Endodermal cell (in vitro differentiated cells): ENCODE results near the gene MBD3. TPM values are rescaled to one million over a fixed set of nuclear protein-coding genes. Genes with fewer than 3 reads are reported as not detected.
"Not testable (repeated sequence)": the region's sequence is repeated elsewhere in the genome, so short reads cannot be mapped to it uniquely, and the experiment has no call there.

Experiments used
- DNase-seq: peaks from one replicate; pipeline ENCODE4 v3.0.0-alpha.2; 2017
- H3K27ac ChIP-seq: 2 replicates; pipeline ENCODE4 v1.5.1; 2013; ENCODE audit warnings: mild to moderate bottlenecking, low read depth, low read length, moderate library complexity
- H3K27me3 ChIP-seq: 2 replicates; pipeline ENCODE4 v1.6.1; 2013; ENCODE audit warnings: mild to moderate bottlenecking, low read length, moderate library complexity; ENCODE audit not compliant: insufficient read depth, control insufficient read depth, poor library complexity, severe bottlenecking
- H3K36me3 ChIP-seq: 2 replicates; pipeline ENCODE4 v1.7.0; 2013; ENCODE audit warnings: mild to moderate bottlenecking, low read length, moderate library complexity; ENCODE audit not compliant: control insufficient read depth, insufficient read depth
- H3K4me1 ChIP-seq: one replicate; pipeline ENCODE4 v1.7.0; 2013; ENCODE audit warnings: low read length; ENCODE audit not compliant: control insufficient read depth, insufficient read depth
- H3K4me3 ChIP-seq: 2 replicates; pipeline ENCODE4 v1.5.1; 2013; ENCODE audit warnings: mild to moderate bottlenecking, low read length, moderate library complexity
- H3K9ac ChIP-seq: 2 replicates; pipeline ENCODE4 v1.6.1; 2013; ENCODE audit warnings: mild to moderate bottlenecking, low read length, moderate library complexity; ENCODE audit not compliant: poor library complexity, severe bottlenecking; ENCODE audit errors: extremely low read depth
- H3K9me3 ChIP-seq: 2 replicates; pipeline ENCODE4 v1.6.1; 2013; ENCODE audit warnings: mild to moderate bottlenecking, low read length, moderate library complexity; ENCODE audit not compliant: control insufficient read depth
- H3K27ac Mint-ChIP-seq: 2 replicates; pipeline ENCODE4 v1.8.0; 2020; ENCODE audit warnings: mixed read lengths
- H3K27me3 Mint-ChIP-seq: 2 replicates; pipeline ENCODE4 v1.8.0; 2021; ENCODE audit warnings: mild to moderate bottlenecking, mixed read lengths; ENCODE audit not compliant: insufficient read depth
- H3K36me3 Mint-ChIP-seq: 2 replicates; pipeline ENCODE4 v1.8.0; 2020; ENCODE audit warnings: low read depth, mixed read lengths
- H3K4me1 Mint-ChIP-seq: 2 replicates; pipeline ENCODE4 v1.8.0; 2020; ENCODE audit warnings: mixed read lengths
- H3K4me3 Mint-ChIP-seq: 2 replicates; pipeline ENCODE4 v1.8.0; 2020; ENCODE audit warnings: mild to moderate bottlenecking, moderate library complexity, mixed read lengths
- H3K9me3 Mint-ChIP-seq: 2 replicates; pipeline ENCODE4 v1.8.0; 2020; ENCODE audit warnings: mild to moderate bottlenecking, mixed read lengths
- WGBS, 2 experiments: methylation state at CpG; one replicate each; pipeline versions ENCODE4 v1.1.5 to v1.1.7; 2013; ENCODE audit warnings: missing lambda C conversion rate in 2 of 2, mixed read lengths in 1 of 2; ENCODE audit not compliant: insufficient coverage in 1 of 2, insufficient read length in 1 of 2; 5-methylcytosine and 5-hydroxymethylcytosine counted together
- total RNA-seq, 2 donors: library from RNA; stranded (reverse); fragmentation: NEBNext Ultra II Directional in 1 of 2; extraction: Animal tissue kit (Norgen Biotek cat#: 25700) in 1 of 2; gene quantifications; 2 replicates in 1 of 2; 3 replicates in 1 of 2; pipeline ENCODE4 v1.2.1, GENCODE V29; 2021
- TF ChIP-seq, protein P1 (sequence below): fragments of 200-600 bp; sonication (generic); conservative IDR thresholded peaks from 2 replicates; pipeline ENCODE4 v1.5.0; 2021; ENCODE audit warnings: antibody characterized with exemption, mild to moderate bottlenecking

The MBD3 gene
- total RNA-seq, 2 donors from 2014 or later, result 108 TPM

DNA sequence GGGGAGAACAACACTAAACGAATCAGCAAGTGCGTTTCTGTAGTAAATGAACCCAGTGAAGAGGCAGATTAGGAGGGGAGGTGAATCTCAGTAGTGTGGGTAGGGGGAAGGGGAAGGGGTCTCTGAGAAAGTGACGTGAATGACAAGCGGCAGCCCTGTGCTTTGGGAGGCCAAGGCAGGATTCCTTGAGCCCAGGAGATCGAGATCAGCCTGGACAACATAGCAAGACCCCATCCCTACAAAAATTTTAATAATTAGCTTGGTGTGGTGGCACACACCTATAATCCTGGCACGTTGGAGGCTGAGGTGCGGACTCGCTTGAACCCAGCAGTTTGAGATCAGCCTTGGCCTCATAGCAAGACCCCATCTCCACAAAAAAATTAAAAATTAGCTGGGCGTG lies 60.7 kb downstream of the MBD3 start:
- H3K4me1 Mint-ChIP-seq, result no peaks in the 10 kb centered on the region

DNA sequence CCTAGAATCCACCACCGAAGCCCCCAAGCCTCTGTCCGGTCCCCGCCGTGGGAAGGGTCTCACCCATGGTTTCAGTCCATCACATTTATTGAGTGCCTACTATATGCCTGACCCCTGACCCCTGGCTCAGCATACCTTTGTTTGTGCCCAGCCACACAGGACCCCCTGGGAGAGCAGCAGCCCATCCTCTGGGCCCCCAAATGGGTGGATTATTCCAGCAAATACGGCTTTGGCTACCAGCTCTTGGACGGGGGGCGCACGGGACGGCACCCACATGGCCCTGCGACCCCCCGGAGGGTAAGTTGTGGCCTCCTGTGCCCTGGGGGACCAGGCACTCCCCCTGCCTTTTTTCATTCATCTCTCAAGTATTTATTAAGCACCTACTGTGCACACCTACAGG lies 61.1 kb downstream of the MBD3 start:
- WGBS, 2 experiments, result 86 to 90% methylated on average over 11 of the region's 11 CpGs
- TF ChIP-seq, protein P1, sequence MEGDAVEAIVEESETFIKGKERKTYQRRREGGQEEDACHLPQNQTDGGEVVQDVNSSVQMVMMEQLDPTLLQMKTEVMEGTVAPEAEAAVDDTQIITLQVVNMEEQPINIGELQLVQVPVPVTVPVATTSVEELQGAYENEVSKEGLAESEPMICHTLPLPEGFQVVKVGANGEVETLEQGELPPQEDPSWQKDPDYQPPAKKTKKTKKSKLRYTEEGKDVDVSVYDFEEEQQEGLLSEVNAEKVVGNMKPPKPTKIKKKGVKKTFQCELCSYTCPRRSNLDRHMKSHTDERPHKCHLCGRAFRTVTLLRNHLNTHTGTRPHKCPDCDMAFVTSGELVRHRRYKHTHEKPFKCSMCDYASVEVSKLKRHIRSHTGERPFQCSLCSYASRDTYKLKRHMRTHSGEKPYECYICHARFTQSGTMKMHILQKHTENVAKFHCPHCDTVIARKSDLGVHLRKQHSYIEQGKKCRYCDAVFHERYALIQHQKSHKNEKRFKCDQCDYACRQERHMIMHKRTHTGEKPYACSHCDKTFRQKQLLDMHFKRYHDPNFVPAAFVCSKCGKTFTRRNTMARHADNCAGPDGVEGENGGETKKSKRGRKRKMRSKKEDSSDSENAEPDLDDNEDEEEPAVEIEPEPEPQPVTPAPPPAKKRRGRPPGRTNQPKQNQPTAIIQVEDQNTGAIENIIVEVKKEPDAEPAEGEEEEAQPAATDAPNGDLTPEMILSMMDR, result no peak
- DNase-seq, result no peak
- no peaks in the 10 kb centered on the region for H3K9me3 Mint-ChIP-seq
- H3K9ac ChIP-seq, result no peak overlapping the region
- H3K36me3 Mint-ChIP-seq, result no peaks in the 10 kb centered on the region
- no peaks in the 10 kb centered on the region for H3K4me1 ChIP-seq
- H3K9me3 ChIP-seq, result no peaks in the 10 kb centered on the region
- peaks cover 20% of the 10 kb centered on the region for H3K27me3 Mint-ChIP-seq
- no peak overlapping the region for H3K4me3 ChIP-seq
- no peaks in the 10 kb centered on the region for H3K4me1 Mint-ChIP-seq
- no peaks in the 10 kb centered on the region for H3K36me3 ChIP-seq
- peaks cover 2% of the 10 kb centered on the region for H3K27me3 ChIP-seq
- no peak overlapping the region for H3K4me3 Mint-ChIP-seq
- no peak overlapping the region for H3K27ac Mint-ChIP-seq
- H3K27ac ChIP-seq, result no peak overlapping the region

More for the DNA sequence above, 60.7 kb downstream of the MBD3 start:
- H3K4me3 Mint-ChIP-seq, result no peak overlapping the region
- Histone ChIP-seq H3K4me3 (no peak overlapping the region), H3K9me3 (no peaks in the 10 kb centered on the region), H3K4me1 (no peaks in the 10 kb centered on the region), H3K36me3 (no peaks in the 10 kb centered on the region), H3K27ac (no peak overlapping the region), H3K27me3 (no peaks in the 10 kb centered on the region), H3K9ac (no peak overlapping the region)
- 92% methylated on average over 6 to 9 of the region's 9 CpGs for WGBS, 2 experiments
- no peaks in the 10 kb centered on the region for H3K9me3 Mint-ChIP-seq
- no peak for DNase-seq
- peaks cover 18% of the 10 kb centered on the region for H3K27me3 Mint-ChIP-seq
- H3K36me3 Mint-ChIP-seq, result no peaks in the 10 kb centered on the region
- H3K27ac Mint-ChIP-seq, result no peak overlapping the region
- TF ChIP-seq, protein P1, result no peak

GRCh38 chr19:1530856-1531255 lies 61.8 kb downstream of the MBD3 start:
- not testable (repeated sequence) for H3K36me3 Mint-ChIP-seq, H3K4me1 Mint-ChIP-seq, H3K27me3 ChIP-seq, H3K4me1 ChIP-seq, H3K9ac ChIP-seq, H3K4me3 Mint-ChIP-seq, H3K36me3 ChIP-seq, H3K9me3 Mint-ChIP-seq, H3K27ac Mint-ChIP-seq, DNase-seq, H3K9me3 ChIP-seq, H3K4me3 ChIP-seq, H3K27ac ChIP-seq
- peaks cover 26% of the 10 kb centered on the region for H3K27me3 Mint-ChIP-seq
- 93 to 95% methylated on average over 9 to 11 of the region's 11 CpGs for WGBS, 2 experiments

DNA sequence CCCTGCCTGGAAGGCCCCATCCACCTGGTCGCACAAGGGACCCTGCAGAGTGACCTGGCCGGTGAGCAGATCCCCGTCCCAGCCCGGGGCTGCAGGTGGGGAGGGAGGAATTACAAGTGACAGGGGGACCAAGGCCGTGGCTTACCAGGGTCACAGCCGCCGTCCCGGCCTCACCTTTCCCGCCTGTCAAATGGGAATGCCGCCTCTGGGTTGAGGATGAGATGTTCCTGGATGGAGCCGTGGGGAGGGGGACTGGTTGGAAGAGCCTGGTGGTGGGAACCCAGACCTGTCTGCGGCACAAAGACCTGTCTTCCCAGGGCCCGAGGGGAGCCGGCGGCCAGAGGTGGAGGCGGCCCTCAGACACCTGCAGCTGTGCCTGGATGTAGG lies 63.2 kb downstream of the MBD3 start:
- TF ChIP-seq, protein P1, result no peak
- Mint-ChIP-seq H3K4me3 (no peak overlapping the region), H3K9me3 (no peaks in the 10 kb centered on the region), H3K27me3 (peaks cover 36% of the 10 kb centered on the region), H3K36me3 (no peaks in the 10 kb centered on the region), H3K27ac (no peak overlapping the region), H3K4me1 (peaks cover 1% of the 10 kb centered on the region)
- Histone ChIP-seq H3K27ac (no peak overlapping the region), H3K4me1 (no peaks in the 10 kb centered on the region), H3K9ac (no peak overlapping the region), H3K36me3 (no peaks in the 10 kb centered on the region), H3K9me3 (no peaks in the 10 kb centered on the region), H3K4me3 (no peak overlapping the region), H3K27me3 (peaks cover 24% of the 10 kb centered on the region)
- WGBS, 2 experiments, result 82 to 89% methylated on average over 6 to 16 of the region's 16 CpGs
- DNase-seq, result no peak
